Uterus (tissue), 4 donors: Measurements from ENCODE around the gene CSGALNACT2. TPM values are rescaled to one million over a fixed set of nuclear protein-coding genes. Genes with fewer than 3 reads are reported as not detected.
A peak's percentile ranks its signal among the peaks of the same experiment; 100 is the strongest.

Source experiments
- DNase-seq, 2 donors: peaks; one replicate each; pipeline ENCODE4 v3.0.0-alpha.2; 2019 to 2020
- H3K27ac ChIP-seq, 2 donors: fragments of 200-600 bp; sonication (generic); 1 replicate in 1 of 2; 2 replicates in 1 of 2; pipeline ENCODE4 v1.5.1; 2016 to 2018
- H3K27me3 ChIP-seq, 2 donors: fragments of 200-600 bp; sonication (generic); one replicate each; pipeline ENCODE4 v1.5.1; 2018 to 2019; ENCODE audit warnings: control low read depth in 1 of 2
- H3K36me3 ChIP-seq, 2 donors: fragments of 200-600 bp; sonication (generic); one replicate each; pipeline ENCODE4 v1.5.1; 2019; ENCODE audit warnings: control low read depth in 1 of 2
- H3K4me1 ChIP-seq, 2 donors: fragments of 200-600 bp; sonication (generic); one replicate each; pipeline ENCODE4 v1.5.1; 2018 to 2019; ENCODE audit warnings: control low read depth in 1 of 2
- H3K4me3 ChIP-seq, 2 donors: fragments of 200-600 bp; sonication (generic); 1 replicate in 1 of 2; 2 replicates in 1 of 2; pipeline ENCODE4 v1.5.1; 2018 to 2019; ENCODE audit warnings: mild to moderate bottlenecking in 1 of 2
- H3K9me3 ChIP-seq, 2 donors: fragments of 200-600 bp; sonication (generic); one replicate each; pipeline ENCODE4 v1.5.1; 2019; ENCODE audit warnings: control low read depth in 1 of 2
- POLR2A ChIP-seq, 2 donors: fragments of 450-650 bp; IDR thresholded peaks; one replicate each; pipeline ENCODE4 v1.6.1; 2016; ENCODE audit warnings: antibody characterized with exemption in 2 of 2, mild to moderate bottlenecking in 1 of 2, moderate library complexity in 1 of 2
- intact Hi-C: fragments of 100-400 bp; cut with DNase I; formaldehyde crosslinking; loops from one replicate; pipeline ENCODE4 v1.15.1; 2023; ENCODE audit warnings: low total_unique reads
- total RNA-seq, 4 donors: library from RNA; depleted of rRNA in 3 of 4; stranded (reverse); fragments of >200 nt in 3 of 4; gene quantifications; one replicate each; pipeline versions ENCODE4 v1.1.0 to v1.2.4, GENCODE V29; 2014 to 2023
- TF ChIP-seq, protein P1 (sequence below), 4 experiments: fragments of 200-600 bp in 2 of 4; fragments of 450-650 bp in 2 of 4; sonication (generic) in 2 of 4; IDR thresholded peaks; one replicate each; pipeline ENCODE4 v1.5.1; 2016 to 2019; ENCODE audit warnings: antibody characterized with exemption in 4 of 4, mild to moderate bottlenecking in 2 of 4, moderate library complexity in 1 of 4
- donor health status: DM: yes; HTN: yes; CAD: no.

Gene CSGALNACT2
- total RNA-seq, 4 donors from 2014 or later, result 18.4 to 43.7 (median 25.1) TPM

DNA sequence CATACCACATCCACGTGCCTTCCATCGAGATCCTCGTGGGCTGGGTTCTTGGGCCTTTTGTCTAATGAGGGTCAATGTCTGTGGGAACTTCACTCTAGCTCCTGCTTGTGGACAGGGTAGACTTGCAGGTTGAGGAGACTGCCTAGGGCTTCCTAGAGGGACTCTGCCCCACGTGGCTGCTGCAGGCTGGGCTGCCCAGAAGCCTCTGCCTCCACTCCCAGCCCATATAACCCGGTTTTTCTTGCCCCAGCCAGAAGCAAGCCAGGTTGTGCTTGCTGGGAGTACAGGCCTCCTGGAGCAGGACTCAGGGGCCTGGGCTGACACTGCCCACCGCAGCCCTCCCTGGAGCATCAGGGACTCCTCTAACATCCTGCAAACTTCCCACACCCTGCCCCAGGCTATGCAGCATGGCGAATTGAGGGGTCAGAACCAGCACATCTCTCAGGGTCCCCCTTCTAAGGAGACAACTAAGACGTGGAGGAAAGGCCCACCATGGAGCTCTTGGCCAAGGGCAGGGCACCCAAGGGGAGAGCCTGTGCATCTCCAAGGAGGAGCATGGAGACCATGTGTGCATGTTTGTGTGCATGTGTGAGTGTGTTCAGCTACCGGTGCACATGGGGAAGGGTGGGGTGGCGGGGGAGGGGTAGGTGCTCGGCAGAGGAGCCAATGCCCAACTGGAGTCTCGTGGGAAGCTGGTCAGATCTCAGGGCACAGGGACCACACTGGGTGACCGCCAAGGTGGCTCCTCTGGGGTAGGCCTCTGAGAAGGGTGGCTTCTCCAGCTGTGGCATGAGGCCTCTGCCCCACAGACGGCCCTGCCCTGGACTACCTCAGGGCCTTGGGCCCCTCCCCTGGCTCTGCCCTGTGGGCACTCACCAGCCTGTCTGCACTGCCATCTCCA, 66.0 kb downstream of the CSGALNACT2 start:
- H3K4me1 ChIP-seq, result no peaks in the 10 kb centered on the region
- H3K27ac ChIP-seq, result no peak overlapping the region
- no peak overlapping the region for H3K4me3 ChIP-seq
- H3K36me3 ChIP-seq, result no peaks in the 10 kb centered on the region
- H3K27me3 ChIP-seq, result no peaks in the 10 kb centered on the region
- TF ChIP-seq, protein P1, sequence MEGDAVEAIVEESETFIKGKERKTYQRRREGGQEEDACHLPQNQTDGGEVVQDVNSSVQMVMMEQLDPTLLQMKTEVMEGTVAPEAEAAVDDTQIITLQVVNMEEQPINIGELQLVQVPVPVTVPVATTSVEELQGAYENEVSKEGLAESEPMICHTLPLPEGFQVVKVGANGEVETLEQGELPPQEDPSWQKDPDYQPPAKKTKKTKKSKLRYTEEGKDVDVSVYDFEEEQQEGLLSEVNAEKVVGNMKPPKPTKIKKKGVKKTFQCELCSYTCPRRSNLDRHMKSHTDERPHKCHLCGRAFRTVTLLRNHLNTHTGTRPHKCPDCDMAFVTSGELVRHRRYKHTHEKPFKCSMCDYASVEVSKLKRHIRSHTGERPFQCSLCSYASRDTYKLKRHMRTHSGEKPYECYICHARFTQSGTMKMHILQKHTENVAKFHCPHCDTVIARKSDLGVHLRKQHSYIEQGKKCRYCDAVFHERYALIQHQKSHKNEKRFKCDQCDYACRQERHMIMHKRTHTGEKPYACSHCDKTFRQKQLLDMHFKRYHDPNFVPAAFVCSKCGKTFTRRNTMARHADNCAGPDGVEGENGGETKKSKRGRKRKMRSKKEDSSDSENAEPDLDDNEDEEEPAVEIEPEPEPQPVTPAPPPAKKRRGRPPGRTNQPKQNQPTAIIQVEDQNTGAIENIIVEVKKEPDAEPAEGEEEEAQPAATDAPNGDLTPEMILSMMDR (IDR thresholded peaks at IDR 0.05), result no peak
- TF ChIP-seq POLR2A (IDR thresholded peaks at IDR 0.05), result no peak
- H3K9me3 ChIP-seq, result no peaks in the 10 kb centered on the region
- DNase-seq, result peak; percentile 5 to 13
- intact Hi-C loops, result no loop called here

DNA sequence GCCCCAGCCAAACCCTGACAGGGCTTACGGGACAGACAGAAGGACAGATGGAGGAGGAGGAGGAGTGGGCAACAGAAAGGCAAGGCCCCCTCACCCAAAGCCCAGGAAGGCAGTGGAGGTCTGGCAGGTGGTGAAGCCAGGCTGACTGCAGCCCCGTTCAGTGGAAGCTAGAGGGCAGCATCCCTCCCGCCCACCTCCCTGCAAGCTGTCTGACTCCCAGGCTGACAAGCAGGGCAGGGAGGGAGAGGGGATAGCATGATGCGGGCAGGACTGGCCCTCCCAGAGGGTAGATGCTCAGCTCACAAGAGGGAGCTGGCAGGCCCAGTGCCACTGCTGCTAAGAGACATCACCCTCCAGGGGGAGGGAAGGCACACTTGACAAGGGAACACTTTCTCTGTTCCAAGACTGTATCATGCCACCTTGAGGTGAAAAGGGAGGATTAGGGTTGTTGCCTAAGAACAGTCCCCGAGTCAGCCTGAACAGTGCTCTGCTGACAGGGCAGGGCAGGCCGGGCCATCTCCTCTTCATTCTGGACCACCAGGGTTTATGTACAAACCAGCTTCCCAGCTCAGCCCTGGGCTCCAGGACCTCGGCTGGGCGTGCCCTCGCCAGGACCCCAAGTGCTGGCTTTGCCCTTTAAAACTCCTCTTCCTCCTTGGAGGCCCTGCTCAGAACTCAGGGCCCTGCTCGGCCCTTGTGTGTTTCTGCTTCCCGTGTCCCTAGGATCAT, 66.9 kb downstream of the CSGALNACT2 start:
- H3K27ac ChIP-seq, result no peak overlapping the region
- TF ChIP-seq, protein P1 (IDR thresholded peaks at IDR 0.05), result peak; percentile 12 to 39 (median 28)
- no peak for TF ChIP-seq POLR2A (IDR thresholded peaks at IDR 0.05)
- H3K4me1 ChIP-seq, result no peaks in the 10 kb centered on the region
- DNase-seq, result peak in 1 of 2 donors; percentile 14
- H3K4me3 ChIP-seq, result no peak overlapping the region
- no peaks in the 10 kb centered on the region for H3K9me3 ChIP-seq
- no peaks in the 10 kb centered on the region for H3K36me3 ChIP-seq
- no peaks in the 10 kb centered on the region for H3K27me3 ChIP-seq
- intact Hi-C loops, result no loop called here

DNA sequence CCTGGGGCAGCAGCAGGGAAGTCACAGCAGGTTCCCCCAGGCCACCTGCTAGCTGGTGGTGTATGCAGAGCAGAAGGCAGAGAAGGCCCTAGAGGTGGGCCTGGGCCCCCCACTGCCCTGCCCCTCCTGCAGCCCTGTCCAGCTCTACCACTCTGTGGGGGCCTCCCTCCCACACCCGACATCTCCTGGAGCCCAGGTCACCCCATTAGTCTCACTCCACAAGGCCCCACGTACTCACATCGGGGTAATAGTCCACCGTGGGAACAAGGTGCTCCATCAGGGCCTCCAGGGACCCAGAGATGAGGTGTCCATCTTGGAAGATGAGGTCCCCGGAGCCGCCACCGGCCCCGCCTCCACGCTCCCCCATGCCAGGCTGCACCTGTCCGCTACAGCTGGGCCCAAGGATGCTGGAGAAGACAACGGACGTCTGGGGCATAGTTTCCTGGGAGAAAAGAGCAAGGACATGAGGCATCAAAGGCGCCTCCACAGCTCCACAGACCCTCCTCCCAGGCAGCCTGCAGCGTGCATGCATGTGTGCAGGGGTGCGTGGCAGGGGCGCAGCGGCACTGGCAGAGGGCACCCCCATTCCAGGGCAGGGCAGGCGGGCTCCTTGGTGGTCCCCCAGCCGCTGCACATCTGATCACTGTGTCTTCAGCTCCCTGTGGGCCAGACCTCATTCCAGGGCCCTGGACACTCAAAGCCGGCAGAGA, 67.6 kb downstream of the CSGALNACT2 start:
- Histone ChIP-seq H3K9me3 (no peaks in the 10 kb centered on the region), H3K36me3 (no peaks in the 10 kb centered on the region), H3K27ac (no peak overlapping the region), H3K4me3 (no peak overlapping the region), H3K4me1 (no peaks in the 10 kb centered on the region), H3K27me3 (no peaks in the 10 kb centered on the region)
- DNase-seq, result peak; percentile 4 to 7
- intact Hi-C loops, result no loop called here
- TF ChIP-seq POLR2A (IDR thresholded peaks at IDR 0.05), result no peak
- TF ChIP-seq, protein P1 (IDR thresholded peaks at IDR 0.05), result no peak

DNA sequence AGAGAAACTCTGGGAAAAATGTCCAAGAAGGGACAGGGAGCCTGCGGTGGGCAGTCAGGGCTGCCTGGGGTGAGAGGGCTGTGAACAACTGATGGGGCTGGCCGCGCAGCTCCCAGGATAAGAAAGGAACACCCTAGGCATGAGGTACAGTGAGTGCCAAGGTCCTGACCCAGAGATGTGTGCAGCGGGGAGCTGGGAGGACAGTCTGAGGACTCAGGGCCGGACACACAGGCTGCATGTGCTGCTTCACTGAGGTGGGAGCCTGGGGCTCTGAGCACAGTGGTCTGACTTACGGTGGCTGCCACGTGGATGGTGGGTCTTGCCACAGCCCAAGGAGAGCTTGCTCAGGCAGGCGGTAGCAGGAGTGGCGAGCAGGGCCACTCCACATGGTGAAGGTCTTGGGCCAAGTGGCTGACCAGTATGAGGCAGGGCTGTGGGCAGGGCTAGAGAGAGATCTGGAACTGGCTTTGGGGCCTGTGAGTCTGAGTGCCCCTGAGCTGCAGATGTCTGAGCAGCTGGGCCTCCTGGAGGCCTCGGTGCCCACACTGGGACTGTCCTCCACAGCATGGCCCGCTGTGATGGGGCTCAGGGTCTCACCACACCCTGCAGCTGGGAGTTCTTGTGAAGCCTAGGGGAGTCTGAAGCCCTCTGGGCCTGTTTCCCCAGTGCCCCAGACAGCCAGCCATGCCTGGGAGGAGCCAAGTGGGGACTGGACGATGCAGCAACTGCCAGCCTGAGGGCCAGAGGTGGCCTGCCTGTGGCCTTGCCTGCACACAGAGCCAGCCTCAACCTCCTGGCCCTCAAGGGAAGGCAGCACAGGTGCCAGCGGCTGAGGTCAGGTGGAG, 68.4 kb downstream of the CSGALNACT2 start:
- no peak for TF ChIP-seq POLR2A (IDR thresholded peaks at IDR 0.05)
- TF ChIP-seq, protein P1 (IDR thresholded peaks at IDR 0.05), result no peak
- no peak overlapping the region for H3K27ac ChIP-seq
- H3K9me3 ChIP-seq, result no peaks in the 10 kb centered on the region
- intact Hi-C loops, result no loop called here
- DNase-seq, result peak; percentile 6 to 9
- H3K4me1 ChIP-seq, result no peaks in the 10 kb centered on the region
- H3K36me3 ChIP-seq, result no peaks in the 10 kb centered on the region
- H3K27me3 ChIP-seq, result no peaks in the 10 kb centered on the region
- H3K4me3 ChIP-seq, result no peak overlapping the region
